ENCODE measurements around the gene MTERF4. TPM values are rescaled to one million over a fixed set of nuclear protein-coding genes. Genes with fewer than 3 reads are reported as not detected.

The MTERF4 gene
- total RNA-seq, 1 donor from 2014 or later = 53.7 TPM

DNA sequence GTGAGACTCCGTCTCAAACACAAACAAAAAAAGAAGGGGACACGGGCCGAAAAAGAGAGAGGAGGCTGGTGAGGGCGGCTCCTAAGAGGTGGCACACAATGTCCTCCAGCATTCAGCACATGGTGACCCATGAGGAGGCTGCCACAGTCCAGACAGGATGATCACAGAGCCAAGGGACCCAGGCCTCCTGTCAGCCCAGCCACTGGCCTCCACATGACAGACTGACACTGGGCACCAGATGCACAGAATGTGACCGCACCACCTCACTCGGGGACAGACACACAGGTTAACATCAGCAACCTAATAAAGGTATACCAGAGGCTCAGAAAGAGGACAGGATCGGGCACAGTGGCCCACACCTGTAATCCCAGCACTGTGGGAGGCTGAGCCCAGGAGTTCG, 26.2 kb upstream of the MTERF4 start:
- Mint-ChIP-seq H3K9me3 (no peaks in the 10 kb centered on the region), H3K4me1 (no peaks in the 10 kb centered on the region), H3K4me3 (no peak overlapping the region), H3K36me3 (peaks cover 5% of the 10 kb centered on the region), H3K27me3 (ENCODE audit: low read depth) (no peaks in the 10 kb centered on the region), H3K27ac (no peak overlapping the region)
- TF ChIP-seq, protein P1, sequence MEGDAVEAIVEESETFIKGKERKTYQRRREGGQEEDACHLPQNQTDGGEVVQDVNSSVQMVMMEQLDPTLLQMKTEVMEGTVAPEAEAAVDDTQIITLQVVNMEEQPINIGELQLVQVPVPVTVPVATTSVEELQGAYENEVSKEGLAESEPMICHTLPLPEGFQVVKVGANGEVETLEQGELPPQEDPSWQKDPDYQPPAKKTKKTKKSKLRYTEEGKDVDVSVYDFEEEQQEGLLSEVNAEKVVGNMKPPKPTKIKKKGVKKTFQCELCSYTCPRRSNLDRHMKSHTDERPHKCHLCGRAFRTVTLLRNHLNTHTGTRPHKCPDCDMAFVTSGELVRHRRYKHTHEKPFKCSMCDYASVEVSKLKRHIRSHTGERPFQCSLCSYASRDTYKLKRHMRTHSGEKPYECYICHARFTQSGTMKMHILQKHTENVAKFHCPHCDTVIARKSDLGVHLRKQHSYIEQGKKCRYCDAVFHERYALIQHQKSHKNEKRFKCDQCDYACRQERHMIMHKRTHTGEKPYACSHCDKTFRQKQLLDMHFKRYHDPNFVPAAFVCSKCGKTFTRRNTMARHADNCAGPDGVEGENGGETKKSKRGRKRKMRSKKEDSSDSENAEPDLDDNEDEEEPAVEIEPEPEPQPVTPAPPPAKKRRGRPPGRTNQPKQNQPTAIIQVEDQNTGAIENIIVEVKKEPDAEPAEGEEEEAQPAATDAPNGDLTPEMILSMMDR (IDR thresholded peaks at IDR 0.05; ENCODE audit: unreplicated experiment) = no peak
- no peak for DNase-seq (ENCODE audit: low spot score in 2 of 2, unreplicated experiment in 2 of 2)

DNA sequence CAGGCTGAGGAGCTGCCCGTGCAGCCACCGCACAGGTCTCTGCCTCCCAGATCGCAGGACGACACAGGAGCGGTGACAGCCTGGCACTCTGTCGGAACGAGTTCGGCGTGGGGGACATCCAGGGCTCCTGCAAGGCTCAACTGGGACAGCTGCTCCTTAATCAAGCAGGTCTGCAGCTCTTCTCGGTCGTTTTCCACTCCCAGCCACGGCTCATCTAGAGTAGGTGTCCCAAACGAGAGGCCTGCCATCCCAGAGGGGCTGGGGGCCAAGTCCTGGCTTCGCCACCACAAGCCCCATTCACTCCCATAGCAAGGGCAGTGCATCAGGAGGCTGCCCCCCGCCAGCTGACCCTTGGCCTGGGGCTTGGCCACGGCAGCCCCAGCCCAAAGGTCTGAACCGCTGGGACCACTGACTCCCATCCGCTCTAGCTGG, 24.7 kb upstream of the MTERF4 start:
- Mint-ChIP-seq H3K4me3 (no peak overlapping the region), H3K36me3 (peaks cover 2% of the 10 kb centered on the region), H3K4me1 (no peaks in the 10 kb centered on the region), H3K9me3 (no peaks in the 10 kb centered on the region), H3K27me3 (ENCODE audit: low read depth) (no peaks in the 10 kb centered on the region), H3K27ac (no peak overlapping the region)
- no peak for DNase-seq (ENCODE audit: low spot score in 2 of 2, unreplicated experiment in 2 of 2)
- TF ChIP-seq, protein P1 (IDR thresholded peaks at IDR 0.05; ENCODE audit: unreplicated experiment) = no peak

DNA sequence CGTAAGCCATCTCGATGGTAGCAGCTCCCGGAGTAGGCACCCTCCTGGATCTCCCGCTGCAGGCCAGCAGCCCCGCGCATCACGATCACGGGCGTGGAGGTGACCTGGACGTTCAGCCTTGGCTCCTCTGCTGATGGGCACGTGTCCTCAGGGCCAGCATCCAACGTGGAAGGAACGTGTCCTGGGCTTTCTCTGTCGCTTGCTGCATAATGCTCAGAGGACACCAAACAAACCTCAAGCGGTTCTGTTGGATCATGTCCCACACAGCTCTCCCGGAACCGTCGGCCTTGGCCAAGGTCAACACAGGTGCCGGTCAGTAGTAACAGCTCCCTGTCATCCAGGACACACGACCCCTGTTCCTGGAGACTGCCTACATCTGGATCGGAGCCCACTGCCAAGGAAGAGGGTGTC, 24.1 kb upstream of the MTERF4 start:
- Mint-ChIP-seq H3K27ac (no peak overlapping the region), H3K9me3 (peaks cover under 1% of the 10 kb centered on the region), H3K4me1 (no peaks in the 10 kb centered on the region), H3K27me3 (ENCODE audit: low read depth) (no peaks in the 10 kb centered on the region), H3K36me3 (peaks cover 8% of the 10 kb centered on the region), H3K4me3 (no peak overlapping the region)
- no peak for DNase-seq (ENCODE audit: low spot score in 2 of 2, unreplicated experiment in 2 of 2)
- TF ChIP-seq, protein P1 (IDR thresholded peaks at IDR 0.05; ENCODE audit: unreplicated experiment) = no peak

DNA sequence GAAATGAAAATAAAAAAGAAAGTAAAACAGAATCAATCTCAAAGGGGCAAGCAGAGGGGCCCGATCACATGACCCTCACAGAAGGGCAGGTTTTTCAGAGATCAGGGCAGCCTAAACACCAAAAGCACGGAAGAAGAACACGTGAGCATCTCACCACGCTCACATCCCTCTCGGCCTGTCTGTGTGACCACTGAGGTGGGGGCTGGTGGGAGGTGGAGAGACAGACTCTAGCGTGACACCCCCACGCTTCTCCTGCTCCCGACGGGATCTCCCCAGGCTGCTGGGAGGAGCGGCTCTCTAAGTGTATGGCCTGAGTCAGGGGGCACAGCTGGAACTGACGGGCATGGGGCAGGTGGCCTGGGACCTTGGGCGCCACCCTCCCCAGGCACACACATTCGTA, 23.5 kb upstream of the MTERF4 start:
- H3K27me3 Mint-ChIP-seq (ENCODE audit: low read depth) = no peaks in the 10 kb centered on the region
- H3K27ac Mint-ChIP-seq = no peak overlapping the region
- H3K4me1 Mint-ChIP-seq = no peaks in the 10 kb centered on the region
- H3K4me3 Mint-ChIP-seq = no peak overlapping the region
- no peak for DNase-seq (ENCODE audit: low spot score in 2 of 2, unreplicated experiment in 2 of 2)
- H3K9me3 Mint-ChIP-seq = peaks cover 5% of the 10 kb centered on the region
- TF ChIP-seq, protein P1 (IDR thresholded peaks at IDR 0.05; ENCODE audit: unreplicated experiment) = no peak
- peaks cover 13% of the 10 kb centered on the region for H3K36me3 Mint-ChIP-seq

DNA sequence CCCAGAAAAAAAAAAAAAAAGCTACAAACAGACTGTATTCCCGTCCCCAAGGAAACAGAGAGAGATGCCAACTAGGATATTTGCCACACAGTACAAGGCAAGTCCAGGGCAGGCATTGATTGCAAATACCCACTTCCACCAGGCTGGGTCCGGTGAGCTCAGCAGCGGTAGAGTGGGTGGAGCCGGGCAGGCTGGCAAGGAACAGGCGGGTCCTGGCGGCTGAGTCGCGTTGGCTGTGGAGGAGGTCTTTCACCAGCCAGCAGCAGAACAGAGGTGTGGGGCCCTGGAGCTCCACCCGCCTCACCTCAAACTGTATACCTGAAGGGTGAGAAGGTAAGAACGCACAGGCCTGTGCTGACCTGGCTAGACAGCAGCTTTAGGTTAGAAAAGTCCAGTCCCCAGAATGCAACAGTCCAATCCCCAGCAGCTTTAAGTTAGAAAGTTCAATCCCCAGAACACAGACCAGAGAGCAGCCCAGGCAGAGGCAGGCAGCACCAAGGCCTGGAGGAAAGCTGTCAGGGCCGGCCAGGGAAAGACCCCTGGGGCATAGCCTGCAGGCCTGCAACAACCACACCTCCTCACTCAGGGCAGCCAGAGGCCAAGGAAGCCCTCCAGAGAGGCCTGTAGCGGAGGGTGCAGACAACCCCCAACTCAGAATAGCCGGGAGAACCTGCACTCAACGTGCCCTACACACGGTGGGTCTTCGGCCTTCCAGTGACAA, 21.9 kb upstream of the MTERF4 start:
- peaks cover 5% of the 10 kb centered on the region for H3K9me3 Mint-ChIP-seq

More for the DNA sequence above, 21.9 kb upstream of the MTERF4 start:
- Mint-ChIP-seq H3K27me3 (ENCODE audit: low read depth) (no peaks in the 10 kb centered on the region), H3K4me1 (no peaks in the 10 kb centered on the region), H3K27ac (no peak overlapping the region), H3K4me3 (no peak overlapping the region), H3K36me3 (peaks cover 18% of the 10 kb centered on the region)
- TF ChIP-seq, protein P1 (IDR thresholded peaks at IDR 0.05; ENCODE audit: unreplicated experiment) = no peak
- DNase-seq (ENCODE audit: low spot score in 2 of 2, unreplicated experiment in 2 of 2) = no peak

Data from mesothelial cell of epicardium (in vitro differentiated cells).